H9 (cell line): ENCODE results near the gene PRDM1. TPM values are rescaled to one million over a fixed set of nuclear protein-coding genes. Genes with fewer than 3 reads are reported as not detected.

Source experiments
- DNase-seq: peaks from one replicate; pipeline ENCODE4 v3.0.0-alpha.2; 2017
- H2AFZ ChIP-seq: one replicate; pipeline ENCODE4 v1.6.1; 2013; ENCODE audit warnings: mild to moderate bottlenecking, low read length, control low read depth, moderate library complexity
- H2AK5ac ChIP-seq: 2 replicates; pipeline ENCODE4 v1.6.1; 2013; ENCODE audit warnings: low read length, control low read depth, mixed read lengths; ENCODE audit not compliant: insufficient read length
- H2BK120ac ChIP-seq: one replicate; pipeline ENCODE4 v1.6.1; 2013; ENCODE audit warnings: low read depth, mild to moderate bottlenecking, low read length, control low read depth, inconsistent platforms; ENCODE audit not compliant: poor library complexity, severe bottlenecking
- H2BK12ac ChIP-seq: 2 replicates; pipeline ENCODE4 v1.6.1; 2013; ENCODE audit warnings: low read length, control low read depth, mixed read lengths, low read depth; ENCODE audit not compliant: insufficient read length
- H2BK15ac ChIP-seq: 2 replicates; pipeline ENCODE4 v1.6.1; 2013; ENCODE audit warnings: low read depth, low read length, control low read depth
- H2BK20ac ChIP-seq: one replicate; pipeline ENCODE4 v1.6.1; 2013; ENCODE audit warnings: low read depth, mild to moderate bottlenecking, low read length, control low read depth, inconsistent platforms; ENCODE audit not compliant: poor library complexity, severe bottlenecking
- H2BK5ac ChIP-seq: 2 replicates; pipeline ENCODE4 v1.6.1; 2013; ENCODE audit warnings: low read length, control low read depth, mixed read lengths; ENCODE audit not compliant: insufficient read length
- H3K14ac ChIP-seq: 2 replicates; pipeline ENCODE4 v1.6.1; 2013; ENCODE audit warnings: low read length, control low read depth; ENCODE audit not compliant: insufficient read depth
- H3K18ac ChIP-seq: 2 replicates; pipeline ENCODE4 v1.6.1; 2013; ENCODE audit warnings: low read depth, mild to moderate bottlenecking, mixed read lengths, low read length, control low read depth; ENCODE audit not compliant: insufficient read length
- H3K23ac ChIP-seq: 2 replicates; pipeline ENCODE4 v1.6.1; 2013; ENCODE audit warnings: low read length, control low read depth, mixed read lengths, low read depth; ENCODE audit not compliant: insufficient read length
- H3K23me2 ChIP-seq: 2 replicates; pipeline ENCODE4 v1.6.1; 2013; ENCODE audit warnings: low read depth, mild to moderate bottlenecking, mixed read lengths, low read length, control low read depth; ENCODE audit not compliant: insufficient read length, poor library complexity, severe bottlenecking
- H3K27ac ChIP-seq: 2 replicates; pipeline ENCODE4 v1.5.1; 2013; ENCODE audit warnings: low read length, control low read depth, mixed read lengths, low read depth; ENCODE audit not compliant: insufficient read length
- H3K27me3 ChIP-seq: 2 replicates; pipeline ENCODE4 v1.6.1; 2013; ENCODE audit warnings: low read length, control low read depth, inconsistent platforms; ENCODE audit not compliant: insufficient read depth
- H3K4ac ChIP-seq: 2 replicates; pipeline ENCODE4 v1.6.1; 2013; ENCODE audit warnings: low read depth, mild to moderate bottlenecking, control low read depth, inconsistent platforms, low read length, moderate library complexity
- H3K4me1 ChIP-seq: 2 replicates; pipeline ENCODE4 v1.6.1; 2013; ENCODE audit warnings: low read length, control low read depth, inconsistent platforms; ENCODE audit not compliant: insufficient read depth
- H3K4me2 ChIP-seq: 2 replicates; pipeline ENCODE4 v1.6.1; 2013; ENCODE audit warnings: low read length, control low read depth, mixed read lengths; ENCODE audit not compliant: insufficient read length, insufficient read depth
- H3K56ac ChIP-seq: 2 replicates; pipeline ENCODE4 v1.6.1; 2013; ENCODE audit warnings: low read depth, mild to moderate bottlenecking, mixed read lengths, low read length, control low read depth; ENCODE audit not compliant: insufficient read length
- H3K79me1 ChIP-seq: 2 replicates; pipeline ENCODE4 v1.6.1; 2013; ENCODE audit warnings: low read depth, mild to moderate bottlenecking, moderate library complexity, low read length, control low read depth, inconsistent platforms; ENCODE audit not compliant: insufficient read depth, poor library complexity, severe bottlenecking
- H3K79me2 ChIP-seq: 2 replicates; pipeline ENCODE4 v1.6.1; 2013; ENCODE audit warnings: low read length, control low read depth, inconsistent platforms; ENCODE audit not compliant: insufficient read depth
- H3K9ac ChIP-seq: 2 replicates; pipeline ENCODE4 v1.6.1; 2013; ENCODE audit warnings: low read length, control low read depth, mixed read lengths; ENCODE audit not compliant: insufficient read length; ENCODE audit errors: extremely low read depth
- H3K9me3 ChIP-seq: one replicate; pipeline ENCODE4 v1.6.1; 2013; ENCODE audit warnings: low read depth, low read length, inconsistent platforms; ENCODE audit not compliant: control insufficient read depth
- H3T11ph ChIP-seq: one replicate; pipeline ENCODE4 v1.6.1; 2013; ENCODE audit warnings: mild to moderate bottlenecking, low read length, control low read depth, inconsistent platforms
- H4K20me1 ChIP-seq: one replicate; pipeline ENCODE4 v1.6.1; 2013; ENCODE audit not compliant: control insufficient read depth, insufficient read length, insufficient read depth
- H4K5ac ChIP-seq: 2 replicates; pipeline ENCODE4 v1.6.1; 2013; ENCODE audit warnings: low read depth, mild to moderate bottlenecking, mixed read lengths, low read length, control low read depth; ENCODE audit not compliant: insufficient read length
- H4K8ac ChIP-seq: replicated peaks from 2 replicates; pipeline ENCODE4 v1.6.1; 2013; ENCODE audit warnings: low read length, control low read depth, mixed read lengths, low read depth; ENCODE audit not compliant: insufficient read length
- H4K91ac ChIP-seq: 2 replicates; pipeline ENCODE4 v1.6.1; 2013; ENCODE audit warnings: low read depth, mild to moderate bottlenecking, moderate library complexity, mixed read lengths, low read length, control low read depth; ENCODE audit not compliant: insufficient read length
- H3K27ac Mint-ChIP-seq, 3 experiments: 2 replicates in 2 of 3; 3 replicates in 1 of 3; pipeline ENCODE4 v1.8.0; 2020 to 2021; ENCODE audit warnings: mixed read lengths in 3 of 3, mild to moderate bottlenecking in 1 of 3, moderate library complexity in 1 of 3
- H3K27me3 Mint-ChIP-seq: 2 replicates; pipeline ENCODE4 v1.8.0; 2021; ENCODE audit warnings: low read depth, mild to moderate bottlenecking, moderate library complexity, mixed read lengths
- H3K36me3 Mint-ChIP-seq, 3 experiments: 2 replicates in 2 of 3; 3 replicates in 1 of 3; pipeline ENCODE4 v1.8.0; 2020 to 2021; ENCODE audit warnings: low read depth in 3 of 3, mixed read lengths in 3 of 3; ENCODE audit not compliant: insufficient read depth in 1 of 3
- H3K4me1 Mint-ChIP-seq, 2 experiments: 2 replicates each; pipeline ENCODE4 v1.8.0; 2020; ENCODE audit warnings: mixed read lengths in 2 of 2
- H3K4me3 Mint-ChIP-seq, 2 experiments: 2 replicates in 1 of 2; 3 replicates in 1 of 2; pipeline ENCODE4 v1.8.0; 2020 to 2021; ENCODE audit warnings: mild to moderate bottlenecking in 2 of 2, mixed read lengths in 2 of 2, moderate library complexity in 1 of 2
- H3K9me3 Mint-ChIP-seq, 2 experiments: 2 replicates in 1 of 2; 3 replicates in 1 of 2; pipeline ENCODE4 v1.8.0; 2020; ENCODE audit warnings: mild to moderate bottlenecking in 2 of 2, mixed read lengths in 2 of 2, moderate library complexity in 1 of 2
- CTCF ChIP-seq: fragments of 200-600 bp; sonication (generic); conservative IDR thresholded peaks from 3 replicates; pipeline ENCODE4 v1.8.0; 2021; ENCODE audit warnings: antibody characterized with exemption, mild to moderate bottlenecking
- WGBS: extraction: QIAGEN DNeasy Blood & Tissue Kit; methylation state at CpG from one replicate; pipeline ENCODE4 v1.1.7; 2013; ENCODE audit warnings: missing lambda C conversion rate, low lambda C conversion rate, mixed read lengths; ENCODE audit not compliant: insufficient read length; ENCODE audit errors: extremely low coverage; 5-methylcytosine and 5-hydroxymethylcytosine counted together
- total RNA-seq: library from RNA; stranded (reverse); gene quantifications from 2 replicates; pipeline ENCODE4 v1.2.1, GENCODE V29; 2021

Gene PRDM1
- total RNA-seq, 1 experiment from 2014 or later, result 2.9 TPM

GRCh38 chr6:106064142-106064541 lies 22.0 kb upstream of the PRDM1 start:
- Histone ChIP-seq H3K18ac (no peak overlapping the region), H3K9ac (no peak overlapping the region), H3K27me3 (no peaks in the 10 kb centered on the region; the same call in 1 of the 2 replicates), H3K23ac (no peak overlapping the region), H2BK5ac (no peak overlapping the region), H4K20me1 (no peaks in the 10 kb centered on the region), H3K79me2 (no peaks in the 10 kb centered on the region), H2AK5ac (no peak overlapping the region), H3K4me1 (no peaks in the 10 kb centered on the region), H2BK15ac (no peak overlapping the region), H2BK20ac (no peak overlapping the region), H3T11ph (no peak overlapping the region), H2AFZ (no peak overlapping the region), H3K56ac (no peak overlapping the region), H3K23me2 (no peaks in the 10 kb centered on the region), H4K8ac (no peak overlapping the region), H4K91ac (no peak overlapping the region), H4K5ac (no peak overlapping the region), H3K14ac (no peak overlapping the region), H3K9me3 (no peaks in the 10 kb centered on the region), H3K79me1 (no peaks in the 10 kb centered on the region), H3K4me2 (no peak overlapping the region), H3K4ac (no peak overlapping the region), H2BK12ac (no peak overlapping the region), H2BK120ac (no peak overlapping the region), H3K27ac (no peak overlapping the region)
- Mint-ChIP-seq H3K9me3 (no peaks in the 10 kb centered on the region), H3K36me3 (no peaks in the 10 kb centered on the region), H3K27ac (no peak overlapping the region), H3K4me3 (no peak overlapping the region), H3K27me3 (peaks cover 1% of the 10 kb centered on the region; the same call in 1 of the 2 replicates), H3K4me1 (no peaks in the 10 kb centered on the region)
- no peak for DNase-seq
- no CpG with 5 or more reads among the region's 3 CpGs for WGBS
- TF ChIP-seq CTCF, result no peak
